A673 (cell line): ENCODE results near the gene C6orf47.

Experiments used
- EZH2 ChIP-seq: fragments of 200-600 bp; sonication (generic); IDR thresholded peaks from 2 replicates; pipeline ENCODE4 v1.6.1; 2017; ENCODE audit warnings: borderline replicate concordance, low read depth, mild to moderate bottlenecking, mixed read lengths, antibody characterized with exemption, low read length; ENCODE audit not compliant: poor library complexity, severe bottlenecking
- TF ChIP-seq, protein P1 (sequence below): fragments of 300-800, 200-600 bp; sonication (generic); conservative IDR thresholded peaks from 2 replicates; pipeline ENCODE4 v1.5.1; 2017; ENCODE audit warnings: low read depth, mild to moderate bottlenecking, antibody characterized with exemption, low read length, moderate library complexity, mixed read lengths

- TF ChIP-seq, protein P1, sequence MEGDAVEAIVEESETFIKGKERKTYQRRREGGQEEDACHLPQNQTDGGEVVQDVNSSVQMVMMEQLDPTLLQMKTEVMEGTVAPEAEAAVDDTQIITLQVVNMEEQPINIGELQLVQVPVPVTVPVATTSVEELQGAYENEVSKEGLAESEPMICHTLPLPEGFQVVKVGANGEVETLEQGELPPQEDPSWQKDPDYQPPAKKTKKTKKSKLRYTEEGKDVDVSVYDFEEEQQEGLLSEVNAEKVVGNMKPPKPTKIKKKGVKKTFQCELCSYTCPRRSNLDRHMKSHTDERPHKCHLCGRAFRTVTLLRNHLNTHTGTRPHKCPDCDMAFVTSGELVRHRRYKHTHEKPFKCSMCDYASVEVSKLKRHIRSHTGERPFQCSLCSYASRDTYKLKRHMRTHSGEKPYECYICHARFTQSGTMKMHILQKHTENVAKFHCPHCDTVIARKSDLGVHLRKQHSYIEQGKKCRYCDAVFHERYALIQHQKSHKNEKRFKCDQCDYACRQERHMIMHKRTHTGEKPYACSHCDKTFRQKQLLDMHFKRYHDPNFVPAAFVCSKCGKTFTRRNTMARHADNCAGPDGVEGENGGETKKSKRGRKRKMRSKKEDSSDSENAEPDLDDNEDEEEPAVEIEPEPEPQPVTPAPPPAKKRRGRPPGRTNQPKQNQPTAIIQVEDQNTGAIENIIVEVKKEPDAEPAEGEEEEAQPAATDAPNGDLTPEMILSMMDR = no peak
- no peak for TF ChIP-seq EZH2
Observed at GRCh38 chr6:31655349-31656237, 5.0 kb downstream of the C6orf47 start, which contains the start of gene APOM.
